Kidney (tissue), 14 donors: Measurements from ENCODE around the gene PIEZO2. TPM values are rescaled to one million over a fixed set of nuclear protein-coding genes. Genes with fewer than 3 reads are reported as not detected.
"Not testable (repeated sequence)": the region's sequence is repeated elsewhere in the genome, so short reads cannot be mapped to it uniquely, and the experiment has no call there.

ENCODE experiments used
- DNase-seq, 5 donors: peaks; one replicate each; pipeline ENCODE4 v3.0.0-alpha.2; 2013 to 2020
- FAIRE-seq: peaks from 2 replicates; lab custom pipeline; 2012; peaks lifted over from hg19 to GRCh38; lab: Jason Lieb, UNC
- H3K27ac ChIP-seq, 2 donors: one replicate each; pipeline ENCODE4 v1.7.0; 2013; ENCODE audit warnings: low read depth in 2 of 2, low read length in 2 of 2, inconsistent platforms in 1 of 2
- H3K27me3 ChIP-seq: one replicate; pipeline ENCODE4 v1.7.1; 2013; ENCODE audit warnings: low read length, inconsistent platforms; ENCODE audit not compliant: control insufficient read depth, insufficient read depth
- H3K36me3 ChIP-seq, 3 donors: one replicate each; pipeline versions ENCODE4 v1.7.0 to v1.7.1; 2013; ENCODE audit warnings: low read length in 3 of 3, control low read depth in 1 of 3, inconsistent platforms in 1 of 3; ENCODE audit not compliant: insufficient read depth in 3 of 3, control insufficient read depth in 2 of 3
- H3K4me1 ChIP-seq, 3 donors: one replicate each; pipeline versions ENCODE4 v1.7.0 to v1.7.1; 2013; ENCODE audit warnings: low read length in 3 of 3, inconsistent platforms in 1 of 3, low read depth in 1 of 3; ENCODE audit not compliant: control insufficient read depth in 2 of 3, insufficient read depth in 2 of 3
- H3K4me3 ChIP-seq, 3 donors: one replicate each; pipeline versions ENCODE4 v1.7.0 to v1.8.1; 2013; ENCODE audit warnings: low read length in 3 of 3, control low read depth in 1 of 3, inconsistent platforms in 1 of 3
- H3K9ac ChIP-seq, 3 donors: one replicate each; pipeline versions ENCODE4 v1.7.0 to v1.7.1; 2013; ENCODE audit warnings: low read length in 3 of 3, control low read depth in 1 of 3, inconsistent platforms in 1 of 3
- H3K9me3 ChIP-seq, 3 donors: one replicate each; pipeline versions ENCODE4 v1.7.0 to v1.7.1; 2013; ENCODE audit warnings: low read length in 3 of 3, control low read depth in 1 of 3, inconsistent platforms in 1 of 3; ENCODE audit not compliant: control insufficient read depth in 2 of 3, insufficient read depth in 1 of 3
- CTCF ChIP-seq: IDR thresholded peaks from 3 replicates; pipeline ENCODE4 v1.5.1; 2012; ENCODE audit warnings: mild to moderate bottlenecking, moderate library complexity, borderline replicate concordance; ENCODE audit not compliant: insufficient read depth; ENCODE audit errors: extremely low read depth
- intact Hi-C: fragments of 100-400 bp; cut with DNase I; formaldehyde crosslinking; loops from one replicate; pipeline ENCODE4 v1.11.1; 2022
- polyA plus RNA-seq: library from polyadenylated mRNA; stranded (reverse); fragments of 350-450 nt; fragmentation: Illumina TruSeq; extraction: RNeasy Lipid Tissue Mini Kit (QIAGEN cat#74804); gene quantifications from one replicate; pipeline ENCODE4 v1.2.3, GENCODE V29; 2014; ENCODE audit warnings: low read depth, low replicate concordance; ENCODE audit not compliant: insufficient read depth
- total RNA-seq: library from RNA; stranded (reverse); fragmentation: NEBNext Ultra II Directional; extraction: Animal tissue kit (Norgen Biotek cat#: 25700); gene quantifications from one replicate; pipeline ENCODE4 v1.2.1, GENCODE V29; 2021
- donor health status: control.
- donor health status: control.
- donor health status: control.
- donor health status: control.
- donor health status: control.
- donor health status: DM: yes; HTN: yes; CAD: no.
- donor health status: Normal renal cell carcinoma (clear cell type).

The PIEZO2 gene
- total and polyA plus RNA-seq, 2 donors from 2014 or later: 1.1 to 4.1 TPM

GRCh38 chr18:10660179-10660884 is 489.0 kb downstream of the PIEZO2 start:
- Histone ChIP-seq H3K4me1 (no peaks in the 10 kb centered on the region), H3K9ac (no peak overlapping the region), H3K9me3 (no peaks in the 10 kb centered on the region), H3K4me3 (no peak overlapping the region), H3K27ac (no peak overlapping the region), H3K36me3 (no peaks in the 10 kb centered on the region), H3K27me3 (no peaks in the 10 kb centered on the region)
- intact Hi-C loops: no loop called here
- TF ChIP-seq CTCF: no peak
- DNase-seq (peak in 4 of 5 donors; percentile 25 to 87 (median 69)), FAIRE-seq (no peak)

- no peak for DNase-seq
- intact Hi-C loops: no loop called here
- Histone ChIP-seq H3K27me3 (no peaks in the 10 kb centered on the region), H3K36me3 (no peaks in the 10 kb centered on the region), H3K9me3 (no peaks in the 10 kb centered on the region), H3K9ac (no peak overlapping the region), H3K4me1 (no peaks in the 10 kb centered on the region), H3K27ac (no peak overlapping the region), H3K4me3 (no peak overlapping the region)
- no peak for FAIRE-seq
- no peak for TF ChIP-seq CTCF
These were observed 489.8 kb downstream of the PIEZO2 start for GRCh38 chr18:10659594-10659993.

GRCh38 chr18:10659000-10659399 is 490.4 kb downstream of the PIEZO2 start:
- H3K27ac ChIP-seq: no peak overlapping the region
- no peak for TF ChIP-seq CTCF
- DNase-seq (no peak), FAIRE-seq (no peak)
- intact Hi-C loops: no loop called here
- no peak overlapping the region for H3K9ac ChIP-seq
- no peaks in the 10 kb centered on the region for H3K9me3 ChIP-seq
- no peak overlapping the region for H3K4me3 ChIP-seq
- H3K4me1 ChIP-seq: no peaks in the 10 kb centered on the region
- no peaks in the 10 kb centered on the region for H3K36me3 ChIP-seq
- H3K27me3 ChIP-seq: no peaks in the 10 kb centered on the region

- FAIRE-seq, H3K4me1 ChIP-seq, H3K36me3 ChIP-seq, DNase-seq, H3K4me3 ChIP-seq, intact Hi-C loops, H3K27ac ChIP-seq, H3K9ac ChIP-seq, H3K9me3 ChIP-seq, H3K27me3 ChIP-seq: not testable (repeated sequence)
These were observed 505.4 kb downstream of the PIEZO2 start for GRCh38 chr18:10644003-10644402.

GRCh38 chr18:10642915-10643524 is 506.3 kb downstream of the PIEZO2 start:
- H3K9me3 ChIP-seq, H3K27ac ChIP-seq, H3K9ac ChIP-seq, H3K27me3 ChIP-seq, H3K36me3 ChIP-seq, H3K4me3 ChIP-seq, intact Hi-C loops, DNase-seq, FAIRE-seq, H3K4me1 ChIP-seq: not testable (repeated sequence)

- H3K4me1 ChIP-seq, H3K27me3 ChIP-seq, FAIRE-seq, intact Hi-C loops, H3K9ac ChIP-seq, H3K36me3 ChIP-seq, H3K4me3 ChIP-seq, H3K27ac ChIP-seq, DNase-seq, H3K9me3 ChIP-seq: not testable (repeated sequence)
These were observed 510.9 kb downstream of the PIEZO2 start for GRCh38 chr18:10638539-10638885.
